D721Med (cell line): ENCODE data around the gene RFT1.

Experiments used
- DNase-seq: peaks from one replicate; pipeline ENCODE4 v3.0.0; 2011; ENCODE audit warnings: low spot score; ENCODE audit not compliant: insufficient read length
- FAIRE-seq: peaks from 2 replicates; lab custom pipeline; 2011; peaks lifted over from hg19 to GRCh38; lab: Jason Lieb, UNC
- TF ChIP-seq, protein P1 (sequence below): IDR thresholded peaks from 2 replicates; pipeline ENCODE4 v1.5.1; 2012; ENCODE audit warnings: mild to moderate bottlenecking, control low read depth; ENCODE audit not compliant: insufficient read depth; ENCODE audit errors: missing control alignments

RFT1 gene

GRCh38 chr3:53120336-53120735 lies 9.9 kb downstream of the RFT1 start:
- FAIRE-seq (no peak), DNase-seq (no peak)
- TF ChIP-seq, protein P1, sequence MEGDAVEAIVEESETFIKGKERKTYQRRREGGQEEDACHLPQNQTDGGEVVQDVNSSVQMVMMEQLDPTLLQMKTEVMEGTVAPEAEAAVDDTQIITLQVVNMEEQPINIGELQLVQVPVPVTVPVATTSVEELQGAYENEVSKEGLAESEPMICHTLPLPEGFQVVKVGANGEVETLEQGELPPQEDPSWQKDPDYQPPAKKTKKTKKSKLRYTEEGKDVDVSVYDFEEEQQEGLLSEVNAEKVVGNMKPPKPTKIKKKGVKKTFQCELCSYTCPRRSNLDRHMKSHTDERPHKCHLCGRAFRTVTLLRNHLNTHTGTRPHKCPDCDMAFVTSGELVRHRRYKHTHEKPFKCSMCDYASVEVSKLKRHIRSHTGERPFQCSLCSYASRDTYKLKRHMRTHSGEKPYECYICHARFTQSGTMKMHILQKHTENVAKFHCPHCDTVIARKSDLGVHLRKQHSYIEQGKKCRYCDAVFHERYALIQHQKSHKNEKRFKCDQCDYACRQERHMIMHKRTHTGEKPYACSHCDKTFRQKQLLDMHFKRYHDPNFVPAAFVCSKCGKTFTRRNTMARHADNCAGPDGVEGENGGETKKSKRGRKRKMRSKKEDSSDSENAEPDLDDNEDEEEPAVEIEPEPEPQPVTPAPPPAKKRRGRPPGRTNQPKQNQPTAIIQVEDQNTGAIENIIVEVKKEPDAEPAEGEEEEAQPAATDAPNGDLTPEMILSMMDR, result no peak

DNA sequence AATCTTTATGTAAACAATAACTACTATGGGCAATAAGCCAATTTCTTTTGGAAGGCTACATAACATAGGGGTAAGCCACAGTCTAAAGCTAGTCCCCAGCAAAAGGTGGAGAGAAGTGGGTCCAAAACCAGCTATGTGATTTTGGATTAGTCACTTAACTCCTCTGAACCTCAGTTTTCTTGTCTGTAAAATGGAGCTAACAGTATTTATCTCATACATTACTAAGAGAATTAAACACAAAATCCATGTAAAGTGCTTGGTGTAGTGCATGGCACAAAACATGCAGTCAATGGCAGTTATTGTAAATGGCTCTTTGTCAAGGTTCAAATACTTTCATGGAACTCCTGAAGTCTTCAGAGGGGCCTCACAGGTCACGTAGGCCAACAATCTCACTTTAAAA lies 13.3 kb downstream of the RFT1 start:
- FAIRE-seq (no peak), DNase-seq (no peak)
- TF ChIP-seq, protein P1, result no peak

GRCh38 chr3:53114412-53115074 lies 15.7 kb downstream of the RFT1 start:
- TF ChIP-seq, protein P1, result no peak
- FAIRE-seq (no peak), DNase-seq (no peak)

DNA sequence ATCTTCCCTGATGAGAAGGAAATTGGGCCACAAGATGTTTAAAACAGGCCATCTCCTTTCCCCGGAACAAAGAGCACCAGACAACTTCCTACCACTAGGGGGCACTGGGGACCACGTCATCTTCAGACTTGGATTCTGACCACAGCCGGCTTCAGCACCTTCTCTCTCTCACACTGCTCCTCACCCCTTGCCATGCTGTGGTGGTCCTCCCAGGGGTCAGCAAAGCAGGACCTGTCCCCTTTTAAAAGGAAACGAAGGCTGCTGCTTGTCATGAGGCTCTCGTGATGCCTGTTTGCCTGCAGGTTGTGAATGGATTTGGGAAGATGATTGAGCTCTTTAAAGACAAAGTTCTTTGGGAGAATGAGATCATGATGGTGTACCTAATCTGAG lies 16.2 kb downstream of the RFT1 start:
- DNase-seq (peak; percentile 53), FAIRE-seq (no peak)

GRCh38 chr3:53113293-53114010 lies 16.8 kb downstream of the RFT1 start:
- no peak for DNase-seq
- TF ChIP-seq, protein P1, result no peak
- no peak for FAIRE-seq

More for the DNA sequence above, 16.2 kb downstream of the RFT1 start:
- TF ChIP-seq, protein P1, result peak; percentile 89

- DNase-seq, result no peak
- TF ChIP-seq, protein P1, result no peak
These were observed 18.4 kb downstream of the RFT1 start for GRCh38 chr3:53111822-53112221.

More at GRCh38 chr3:53111822-53112221, 18.4 kb downstream of the RFT1 start:
- FAIRE-seq, result no peak
